H1 (cell line): Measurements from ENCODE around the gene RGS6. TPM values are rescaled to one million over a fixed set of nuclear protein-coding genes. Genes with fewer than 3 reads are reported as not detected.

Experiments
- CHD1 ChIP-seq: IDR thresholded peaks from 2 replicates; pipeline ENCODE4 v1.6.1; 2012; ENCODE audit warnings: low read depth, low read length, improper control_type of control experiment
- NANOG ChIP-seq: IDR thresholded peaks from 2 replicates; pipeline ENCODE4 v1.6.1; 2011; ENCODE audit warnings: low read length, low read depth, mild to moderate bottlenecking, inconsistent platforms; ENCODE audit not compliant: insufficient read depth, poor library complexity, severe bottlenecking
- RAD21 ChIP-seq, 2 experiments: IDR thresholded peaks in 1 of 2; conservative IDR thresholded peaks in 1 of 2; 2 replicates each; pipeline ENCODE4 v1.6.1; 2011; ENCODE audit warnings: low read depth in 2 of 2, low read length in 2 of 2, improper control_type of control experiment in 1 of 2, inconsistent platforms in 1 of 2, mild to moderate bottlenecking in 1 of 2, moderate library complexity in 1 of 2
- SRF ChIP-seq: IDR thresholded peaks from 2 replicates; pipeline ENCODE4 v1.6.1; 2011; ENCODE audit warnings: mild to moderate bottlenecking, low read depth, low read length, moderate library complexity
- polyA plus RNA-seq, 7 experiments: library from polyadenylated mRNA; depleted of rRNA in 3 of 7; stranded (reverse) in 5 of 7; unstranded in 2 of 7; fragments of >200 nt in 5 of 7; fragments of 200-250 nt in 2 of 7; gene quantifications; 1 replicate in 5 of 7; 2 replicates in 1 of 7; 4 replicates in 1 of 7; pipeline versions ENCODE4 v1.2.1 to v1.2.3, GENCODE V29; 2011 to 2013; ENCODE audit warnings: missing spikeins in 2 of 7, mixed read lengths in 2 of 7
- total RNA-seq: library from RNA; stranded (reverse); fragmentation: NEBNext Ultra II Directional; extraction: Animal tissue kit (Norgen Biotek cat#: 25700); gene quantifications from 2 replicates; pipeline ENCODE4 v1.2.1, GENCODE V29; 2021

Gene RGS6
- total and polyA plus RNA-seq, 2 of the 8 experiments (the other 6 are each of a cell fraction or from before 2014, with no cell fraction given) = 0.26 to 1.1 TPM

DNA sequence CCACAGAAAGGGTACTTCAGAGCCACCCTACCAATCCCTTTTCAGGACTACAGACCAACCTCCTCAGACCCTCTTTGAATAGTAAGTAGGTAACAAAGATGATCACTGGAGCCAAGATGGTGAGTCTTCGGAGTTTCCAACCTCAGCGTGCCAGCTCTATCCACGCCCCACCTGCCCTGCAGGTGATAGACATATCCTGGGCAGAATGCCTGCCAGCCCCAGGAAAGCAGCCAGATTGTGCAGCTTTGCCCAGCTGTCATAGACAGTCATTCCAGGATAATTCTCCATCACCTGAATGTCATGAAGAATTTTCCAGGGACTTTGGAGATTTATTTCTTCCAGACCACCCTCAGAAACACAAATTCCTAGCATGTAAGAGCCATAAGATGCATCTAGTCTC, 434.4 kb downstream of the RGS6 start (continued):
- TF ChIP-seq CHD1 (no peak), RAD21 (IDR thresholded peaks at IDR 0.05 in 1 of 2, conservative IDR thresholded peaks at IDR 0.05 in 1 of 2; ENCODE audit: low read depth in 2 of 2, low read length in 2 of 2) (no peak), SRF (no peak), NANOG (no peak)
